HUDEP-2 (cell line): ENCODE data around the gene MACC1.
"Not testable (repeated sequence)": the region's sequence is repeated elsewhere in the genome, so short reads cannot be mapped to it uniquely, and the experiment has no call there.

Experiments
- DNase-seq, 76 experiments: peaks; one replicate each; lab custom pipeline; 2025; ENCODE audit not compliant: unreplicated experiment in 76 of 76; lab: John Stamatoyannopoulos, UW

MACC1 gene

DNA sequence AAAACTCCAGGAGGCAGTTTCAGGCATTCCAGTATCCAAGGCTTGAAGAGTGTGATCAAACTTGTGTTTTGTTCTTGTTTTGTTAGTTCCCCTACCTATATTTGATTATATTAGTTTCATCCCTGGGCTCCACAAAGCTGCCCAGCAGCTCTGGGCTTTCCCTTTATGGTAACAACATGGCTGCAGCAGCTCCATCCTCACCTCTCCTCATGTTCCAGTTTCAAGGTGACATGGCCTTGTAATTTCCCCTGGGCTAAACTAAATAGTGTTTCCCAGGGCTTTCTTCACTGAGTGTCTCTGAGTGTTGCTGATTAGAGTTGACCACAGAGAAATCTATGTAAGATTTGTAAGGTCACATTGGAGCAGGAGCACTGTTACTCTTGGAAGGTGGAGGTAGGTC is 83.4 kb downstream of the MACC1 start:
- DNase-seq: no peak

DNA sequence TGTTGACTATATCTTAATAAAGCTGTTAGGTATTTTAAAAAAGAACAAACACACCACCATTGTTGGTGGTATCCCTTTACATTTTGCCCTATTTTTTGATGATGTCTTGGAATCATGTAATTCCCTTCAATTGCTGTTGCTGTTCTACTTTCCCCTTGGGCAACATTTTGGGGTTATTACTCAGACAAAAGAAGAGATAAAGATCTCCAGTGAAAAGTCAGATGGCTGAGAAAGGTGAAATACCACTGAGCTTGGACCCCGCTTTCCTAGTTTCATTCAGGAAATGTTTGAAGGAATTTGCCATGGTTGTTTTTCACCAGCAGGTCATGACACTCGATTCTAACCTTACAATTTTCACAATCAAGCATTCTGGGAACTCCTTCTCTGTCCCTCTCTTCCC is 84.6 kb downstream of the MACC1 start:
- DNase-seq: no peak

DNA sequence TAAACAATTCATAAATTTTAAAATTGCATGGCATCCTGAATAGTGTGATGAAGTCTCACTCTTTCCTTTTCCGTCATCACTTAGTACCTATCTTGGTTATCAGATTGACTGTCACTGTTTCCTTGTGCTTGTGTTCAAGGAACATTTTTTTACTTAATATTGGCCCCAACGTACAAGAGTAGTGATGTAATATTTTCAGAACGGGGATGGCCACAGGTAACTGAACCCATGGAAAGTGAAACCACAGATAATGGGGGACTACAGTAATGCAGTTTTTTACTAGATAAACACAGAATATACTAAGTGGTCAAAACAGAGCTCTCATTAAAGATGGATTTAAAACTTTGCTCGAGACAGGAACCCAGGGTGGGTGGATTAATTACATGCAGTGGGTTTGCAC is 85.4 kb downstream of the MACC1 start:
- DNase-seq: no peak

DNA sequence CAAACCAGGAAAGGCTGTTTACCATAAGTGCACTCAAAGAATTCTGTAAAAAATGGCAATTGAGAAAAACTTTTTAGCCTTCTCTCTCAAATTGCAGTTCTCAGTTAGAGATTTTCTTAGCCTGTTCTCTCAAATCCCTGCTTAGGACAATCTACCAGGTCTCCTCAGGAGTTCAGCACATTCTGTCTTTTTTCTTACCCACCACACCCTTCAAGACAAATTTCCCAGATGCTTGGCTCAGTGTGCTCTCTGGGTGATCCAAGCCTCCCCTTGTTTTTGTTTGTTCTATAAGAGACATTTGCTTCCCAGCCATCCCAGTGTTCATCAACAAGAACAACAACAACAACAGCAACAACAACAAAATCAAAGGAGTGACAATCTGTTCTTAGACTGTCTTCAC is 87.3 kb downstream of the MACC1 start:
- no peak for DNase-seq

DNA sequence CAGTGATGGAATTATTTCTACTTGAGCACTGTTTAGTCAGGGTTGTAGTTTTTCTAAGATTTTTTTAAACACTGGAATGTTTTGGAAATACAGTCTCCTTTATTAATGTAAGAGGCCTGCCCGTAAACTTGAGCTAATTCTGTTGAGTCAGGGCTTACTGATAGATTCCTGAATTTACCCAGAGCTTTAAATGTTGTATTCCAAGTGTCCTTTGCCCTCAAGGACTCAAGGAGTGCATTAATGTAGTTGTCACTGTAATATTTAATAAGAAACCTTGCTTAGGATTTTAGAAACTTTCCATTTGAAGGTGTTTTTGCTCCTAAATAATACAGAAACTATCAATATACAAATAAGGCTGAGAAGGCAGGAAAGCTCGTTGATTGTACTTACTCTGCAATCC is 89.2 kb downstream of the MACC1 start:
- DNase-seq: no peak

DNA sequence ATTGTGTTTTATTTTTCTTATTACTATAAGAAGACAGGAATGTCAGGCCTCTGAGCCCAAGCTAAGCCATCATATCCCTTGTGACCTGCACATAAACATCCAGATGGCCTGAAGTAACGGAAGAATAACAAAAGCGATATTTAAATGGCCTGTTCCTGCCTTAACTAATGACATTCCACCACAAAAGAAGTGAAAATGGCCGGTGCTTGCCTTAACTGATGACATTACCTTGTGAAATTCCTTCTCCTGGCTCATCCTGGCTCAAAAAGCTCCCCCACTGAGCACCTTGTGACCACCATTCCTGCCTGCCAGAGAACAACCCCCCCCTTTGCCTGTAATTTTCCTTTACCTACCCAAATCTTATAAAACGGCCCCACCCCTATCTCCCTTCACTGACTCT is 91.1 kb downstream of the MACC1 start:
- DNase-seq: not testable (repeated sequence)

DNA sequence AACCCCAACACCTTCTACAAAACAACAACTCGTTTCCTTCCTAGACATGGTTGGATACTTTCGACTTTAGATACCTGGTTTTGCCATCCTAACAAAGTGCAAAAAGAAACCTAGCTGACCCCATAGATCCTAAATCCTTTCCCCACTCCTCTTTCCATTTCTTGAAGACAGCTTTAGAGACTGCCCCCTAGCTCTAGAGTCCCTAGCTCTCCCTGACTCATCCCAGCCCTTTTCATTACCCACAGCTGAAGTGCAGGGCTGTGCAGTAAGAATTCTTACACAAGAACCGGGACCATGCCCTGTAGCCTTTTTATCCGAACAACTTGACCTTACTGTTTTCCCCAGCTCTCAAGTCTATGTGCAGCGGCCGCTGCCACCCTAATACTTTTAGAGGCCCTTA is 93.1 kb downstream of the MACC1 start:
- DNase-seq: not testable (repeated sequence)

DNA sequence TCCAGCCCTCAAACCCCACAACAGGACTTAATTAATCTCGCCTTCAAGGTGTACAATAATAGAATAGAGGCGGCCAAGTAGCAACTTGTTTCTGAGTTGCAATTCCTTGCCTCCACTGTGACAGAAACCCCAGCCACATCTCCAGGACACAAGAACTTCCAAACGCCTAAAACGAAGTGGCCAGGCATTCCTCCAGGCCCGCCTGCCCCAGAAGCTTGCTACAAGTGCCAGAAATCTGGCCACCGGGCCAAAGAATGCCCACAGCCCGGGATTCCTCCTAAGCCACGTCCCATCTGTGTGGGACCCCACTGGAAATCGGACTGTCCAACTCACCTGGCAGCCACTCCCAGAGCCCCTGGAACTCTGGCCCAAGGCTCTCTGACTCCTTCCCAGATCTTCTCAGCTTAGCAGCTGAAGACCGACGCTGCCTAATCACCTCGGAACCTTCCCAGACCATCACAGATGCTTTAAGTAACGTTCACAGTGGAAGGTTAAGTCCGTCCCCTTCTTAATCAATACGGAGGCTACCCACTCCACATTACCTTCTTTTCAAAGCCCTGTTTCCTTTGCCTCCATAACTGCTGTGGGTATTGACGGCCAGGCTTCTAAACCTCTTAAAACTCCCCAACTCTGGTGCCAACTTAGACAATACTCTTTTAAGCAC is 94.4 kb downstream of the MACC1 start:
- DNase-seq: not testable (repeated sequence)

DNA sequence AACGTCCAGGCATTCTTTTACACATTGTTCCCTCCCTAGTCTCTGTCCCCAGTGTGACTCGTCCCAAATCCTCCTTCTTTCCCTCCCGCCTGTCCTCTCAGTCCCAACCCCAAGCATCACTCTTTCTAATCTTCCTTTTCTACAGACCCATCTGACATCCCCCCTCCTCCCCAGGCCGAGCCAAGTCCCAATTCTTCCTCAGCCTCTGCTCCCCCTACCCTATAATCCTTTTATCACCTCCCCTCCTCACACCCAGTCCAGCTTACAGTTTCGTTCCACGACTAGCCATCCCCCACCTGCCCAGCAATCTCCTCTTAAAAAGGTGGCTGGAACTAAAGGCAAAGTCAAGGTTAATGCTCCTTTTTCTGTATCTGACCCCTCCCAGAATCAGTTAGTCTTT is 95.1 kb downstream of the MACC1 start:
- DNase-seq: no peak

DNA sequence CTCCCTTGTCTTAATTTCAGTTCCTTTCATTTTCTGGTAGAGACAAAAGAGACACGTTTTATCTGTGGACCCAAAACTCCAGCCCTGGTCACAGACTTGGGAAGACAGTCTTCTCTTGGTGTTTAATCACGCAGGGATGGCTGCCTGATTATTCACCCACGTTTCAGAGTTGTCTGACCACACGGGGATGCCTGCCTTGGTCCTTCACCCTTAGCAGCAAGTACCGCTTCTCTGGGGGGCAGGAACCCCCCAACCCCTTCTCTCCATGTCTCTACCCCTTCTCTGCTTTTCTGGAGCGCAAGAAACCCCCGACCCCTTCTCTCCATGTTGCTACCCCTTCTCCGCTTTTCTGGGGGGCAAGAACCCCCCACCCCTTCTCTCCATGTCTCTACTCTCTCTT is 95.8 kb downstream of the MACC1 start:
- DNase-seq: no peak

DNA sequence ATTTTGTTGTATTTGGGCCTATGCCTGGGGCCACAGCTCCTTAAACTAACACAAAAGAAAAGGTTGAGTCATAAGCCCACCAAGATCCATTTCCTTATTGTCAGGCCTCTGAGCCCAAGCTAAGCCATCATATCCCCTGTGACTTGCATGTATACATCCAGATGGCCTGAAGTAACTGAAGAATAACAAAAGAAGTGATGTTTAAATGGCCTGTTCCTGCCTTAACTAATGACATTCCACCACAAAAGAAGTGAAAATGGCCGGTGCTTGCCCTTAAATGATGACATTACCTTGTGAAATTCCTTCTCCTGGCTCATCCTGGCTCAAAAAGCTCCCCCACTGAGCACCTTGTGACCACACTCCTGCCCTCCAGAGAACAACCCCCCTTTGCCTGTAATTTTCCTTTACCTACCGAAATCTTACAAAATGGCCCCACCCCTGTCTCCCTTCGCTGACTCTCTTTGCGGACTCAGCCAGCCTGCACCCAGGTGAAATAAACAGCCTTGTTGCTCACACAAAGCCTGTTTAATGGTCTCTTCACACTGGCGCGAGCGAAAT is 96.5 kb downstream of the MACC1 start:
- DNase-seq: not testable (repeated sequence)

DNA sequence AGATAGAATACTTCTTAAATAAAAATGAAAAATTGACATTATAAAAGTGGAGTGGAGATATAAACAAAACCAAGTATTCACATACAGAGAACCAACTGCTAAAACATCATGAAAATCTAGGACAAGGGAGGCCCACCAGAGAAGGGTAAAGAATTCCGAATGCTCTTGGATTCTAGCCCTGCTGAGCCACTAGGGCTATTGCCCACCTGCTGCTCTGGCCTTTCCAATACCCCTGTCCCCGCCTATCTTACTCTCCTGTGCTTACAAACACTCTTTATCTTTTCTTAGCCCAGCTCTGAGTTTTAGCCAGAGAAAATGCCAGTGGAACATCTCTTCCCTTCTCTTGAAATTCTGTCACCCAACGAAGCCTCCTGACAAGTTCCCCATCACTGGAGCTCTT is 100.3 kb downstream of the MACC1 start:
- DNase-seq: no peak

DNA sequence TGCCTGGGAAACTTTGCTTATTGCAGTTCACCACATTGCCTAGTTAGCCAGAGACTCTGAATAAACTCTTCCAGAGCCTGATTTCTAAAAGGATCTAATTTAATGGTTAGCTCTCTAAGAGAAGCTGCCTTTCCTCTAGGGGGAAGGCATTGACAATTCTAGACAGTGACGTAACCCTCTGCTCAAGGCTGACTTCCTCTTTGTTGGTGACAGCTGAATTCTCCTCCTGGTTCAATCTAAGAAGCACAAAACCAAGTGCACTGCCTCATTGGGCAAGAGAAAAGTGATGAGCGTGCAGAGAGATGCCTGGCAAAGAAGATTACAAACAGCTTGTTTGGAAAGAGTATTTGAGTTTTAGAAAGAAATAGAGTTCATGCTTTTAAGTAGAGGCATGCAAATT is 102.7 kb downstream of the MACC1 start:
- DNase-seq: peak in 1 of 76 experiments; percentile 4

DNA sequence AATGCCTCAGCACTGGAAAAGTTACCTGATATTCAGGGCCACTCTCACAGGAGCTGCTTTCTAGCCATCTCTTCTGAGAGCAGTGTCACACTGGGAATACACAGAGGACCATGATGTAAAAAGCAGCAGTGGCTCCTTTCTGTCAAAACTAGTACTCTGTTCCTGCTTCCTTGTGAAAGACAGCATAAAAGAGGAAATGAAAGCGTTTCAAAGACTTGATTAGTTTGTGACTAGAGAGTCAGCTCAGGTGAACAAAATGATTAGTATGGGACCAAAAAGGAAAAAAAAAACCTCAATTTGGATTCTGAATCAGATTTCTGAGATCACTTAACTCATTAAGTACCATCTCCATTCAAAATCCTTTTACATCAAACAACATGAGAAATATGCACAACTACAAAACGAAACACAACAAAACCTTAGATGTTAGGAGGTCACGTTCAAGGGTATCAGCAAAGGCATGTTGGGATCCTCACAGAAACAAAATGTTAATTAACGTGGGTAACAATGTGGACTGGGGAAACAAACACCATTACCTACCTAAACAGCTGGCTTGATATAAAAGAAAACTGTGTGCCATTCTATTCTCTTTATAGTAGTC is 103.7 kb downstream of the MACC1 start:
- no peak for DNase-seq

DNA sequence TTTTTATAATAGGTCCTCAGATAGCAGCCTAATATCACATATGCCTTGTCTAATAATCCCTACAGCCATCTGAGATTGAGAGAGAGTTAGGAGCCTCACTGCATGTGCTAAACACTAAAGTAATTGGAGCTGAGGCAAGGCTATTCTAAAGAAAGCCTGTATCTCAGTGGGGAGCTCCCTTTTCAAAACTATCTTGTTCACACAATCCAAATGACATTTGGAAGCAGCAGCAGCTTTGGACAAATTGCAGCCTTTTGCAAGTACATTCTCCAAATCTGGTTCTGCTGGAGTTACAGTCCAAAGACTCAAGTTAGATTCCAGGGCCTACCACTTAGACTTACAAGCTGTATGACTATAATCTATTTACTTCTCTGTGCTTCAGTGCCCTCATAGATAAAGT is 104.5 kb downstream of the MACC1 start:
- DNase-seq: no peak

DNA sequence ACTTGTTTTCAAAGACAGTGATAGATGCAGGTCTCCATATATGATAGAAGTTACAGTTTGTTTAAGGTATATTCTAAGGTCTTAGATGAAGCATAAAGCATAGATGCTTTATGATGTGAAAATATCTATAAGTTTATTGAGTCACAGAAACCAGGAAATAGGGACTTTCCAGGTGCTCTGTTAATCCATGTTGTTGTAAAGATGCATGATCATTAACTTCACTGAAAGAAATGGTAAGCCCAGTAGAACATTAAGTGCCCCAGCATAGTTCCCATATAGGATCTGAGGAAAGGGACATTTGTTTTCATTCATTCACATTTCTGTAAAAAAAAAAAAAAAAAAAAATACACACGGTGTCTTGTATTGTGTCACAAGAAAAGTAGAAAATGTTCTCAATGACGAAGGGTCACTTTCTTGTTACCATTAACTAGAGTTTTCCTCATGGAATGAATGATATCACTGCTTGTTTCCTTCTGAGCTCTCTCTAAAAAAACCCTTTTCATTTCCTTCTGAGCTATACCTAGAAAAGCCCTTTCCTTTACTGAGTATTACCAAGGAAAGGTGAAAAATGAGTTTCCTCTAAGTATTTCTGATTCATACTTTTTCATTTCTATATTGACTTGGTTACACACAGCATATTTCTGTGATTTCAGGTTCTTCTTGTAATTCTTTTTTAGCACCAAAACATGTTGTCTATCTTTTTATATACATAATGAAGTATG is 105.2 kb downstream of the MACC1 start:
- DNase-seq: no peak

DNA sequence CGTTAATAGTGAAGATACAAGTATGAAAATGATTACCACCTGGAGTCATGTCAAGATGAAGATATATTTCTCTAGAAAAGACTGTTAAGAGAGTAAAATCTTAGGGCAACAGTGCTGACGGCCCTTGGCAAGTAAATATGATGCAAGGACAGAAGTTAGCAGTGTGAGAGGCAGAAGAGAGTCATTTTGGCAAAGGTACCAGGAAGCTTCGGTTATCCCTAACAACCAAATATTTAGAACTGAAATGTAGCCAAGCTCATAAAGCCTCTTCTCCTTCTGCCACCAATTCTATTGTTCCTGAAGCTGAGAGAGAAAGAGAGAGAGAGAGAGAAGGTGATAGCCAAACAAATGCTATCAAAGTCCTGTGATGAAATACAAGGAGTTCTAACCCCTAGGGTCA is 109.6 kb downstream of the MACC1 start:
- DNase-seq: no peak

DNA sequence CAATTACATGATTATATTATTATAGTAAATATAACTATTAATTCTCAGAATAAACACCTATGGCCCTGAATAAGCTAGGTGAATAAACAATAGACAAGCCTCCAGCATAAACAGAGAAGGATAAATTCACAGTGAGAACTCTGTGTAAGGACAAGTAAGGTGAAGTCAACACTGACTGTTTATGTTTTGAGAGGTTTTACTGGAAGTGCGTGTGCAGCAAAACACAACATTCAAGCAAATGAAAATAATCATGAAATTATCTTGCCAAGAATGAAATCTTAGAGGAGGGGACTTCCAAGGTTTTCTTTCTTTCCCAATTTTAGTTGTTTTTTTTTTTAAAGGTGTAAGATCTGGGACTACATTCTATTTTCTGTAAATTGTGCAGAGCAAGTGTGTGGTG is 112.5 kb downstream of the MACC1 start:
- no peak for DNase-seq

DNA sequence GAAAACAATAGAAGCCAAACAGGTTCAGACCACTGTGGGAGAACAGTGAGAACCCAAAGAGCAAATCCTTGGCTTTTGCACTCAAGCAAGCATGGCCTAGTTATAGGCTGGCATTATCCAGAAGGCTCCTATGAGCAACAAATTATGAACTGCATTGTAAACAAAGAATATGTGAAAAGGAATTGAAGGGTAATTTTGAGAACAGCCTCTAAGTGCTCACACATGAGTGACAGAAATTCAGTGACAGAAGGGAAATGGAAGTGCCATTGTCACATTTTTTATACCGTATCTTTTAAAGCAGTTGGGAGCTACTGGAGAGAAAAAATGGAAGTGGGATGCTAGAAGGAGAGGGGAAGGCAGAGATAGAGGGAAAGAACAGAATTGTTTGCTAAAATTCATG is 114.2 kb downstream of the MACC1 start:
- DNase-seq: no peak

DNA sequence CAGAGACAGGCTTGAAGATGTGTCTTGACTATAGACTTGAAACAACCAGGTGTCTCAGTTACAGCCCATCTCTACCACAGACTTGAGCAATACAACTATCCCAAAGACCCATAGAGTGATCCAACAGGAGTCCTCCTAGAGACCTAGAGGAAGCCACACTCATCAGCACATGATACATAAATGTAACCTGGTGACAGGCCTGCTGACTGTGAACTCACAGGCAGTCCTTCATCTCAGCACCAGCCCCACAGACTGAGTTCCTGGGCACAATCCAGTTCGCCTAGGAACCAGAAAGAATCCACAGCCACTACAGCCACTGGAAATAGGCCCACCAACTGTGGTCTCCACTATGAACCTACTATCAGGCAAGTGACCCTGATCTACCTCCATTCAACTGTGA is 121.3 kb downstream of the MACC1 start:
- no peak for DNase-seq

DNA sequence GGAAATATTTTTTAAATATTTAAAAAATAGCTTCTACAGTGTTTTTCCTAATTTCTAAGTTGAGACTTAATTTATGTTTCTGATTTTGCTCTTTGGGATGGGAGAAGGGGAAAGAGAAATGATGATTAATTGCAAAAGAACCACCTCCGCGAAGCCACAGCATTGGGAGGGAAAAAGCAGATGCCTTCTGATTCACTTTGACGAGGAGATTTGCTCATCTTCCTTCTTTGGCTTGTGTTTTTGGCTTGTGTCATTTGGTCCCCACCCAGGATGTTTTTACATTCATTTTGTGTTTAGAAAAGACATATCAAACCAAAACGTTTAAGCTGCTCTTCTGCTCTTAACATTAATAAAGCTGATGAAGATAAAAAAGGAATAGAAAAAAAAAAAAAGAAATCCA is 121.7 kb downstream of the MACC1 start:
- DNase-seq: no peak

DNA sequence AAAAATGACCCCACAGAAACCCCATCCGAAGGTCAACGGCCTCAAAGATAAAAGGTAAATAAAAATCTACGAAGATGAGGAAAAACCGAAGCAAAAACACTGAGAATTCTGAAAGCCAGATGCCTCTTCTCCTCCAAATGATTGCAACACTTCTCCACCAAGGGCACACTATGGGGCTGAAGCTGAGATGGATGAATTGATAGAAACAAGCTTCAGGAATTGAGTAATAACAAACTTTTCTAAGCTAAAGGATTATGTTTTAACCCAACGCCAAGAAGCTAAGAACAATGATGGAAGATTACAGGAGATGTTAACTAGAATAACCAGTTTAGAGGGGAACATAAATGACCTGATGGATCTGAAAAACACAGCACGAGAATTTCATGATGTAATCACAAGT is 127.8 kb downstream of the MACC1 start:
- DNase-seq: no peak
